Fibroblast of the aortic adventitia (primary cell): ENCODE data around the gene ITPRIP. TPM values are rescaled to one million over a fixed set of nuclear protein-coding genes. Genes with fewer than 3 reads are reported as not detected.
A peak's percentile ranks its signal among the peaks of the same experiment; 100 is the strongest.

ENCODE experiments used
- DNase-seq: peaks from one replicate; pipeline ENCODE4 v3.0.0-alpha.2; 2010; ENCODE audit warnings: low read depth
- H3K4me3 ChIP-seq: 2 replicates; pipeline ENCODE4 v1.5.1; 2011; ENCODE audit warnings: low read depth, mild to moderate bottlenecking, control low read depth, low read length, moderate library complexity
- total RNA-seq: library from RNA; depleted of rRNA; stranded (reverse); fragments of >200 nt; gene quantifications from 2 replicates; pipeline ENCODE4 v1.2.3, GENCODE V29; 2012; ENCODE audit warnings: low replicate concordance
- TF ChIP-seq, protein P1 (sequence below): IDR thresholded peaks from 2 replicates; pipeline ENCODE4 v1.5.1; 2011; ENCODE audit warnings: mild to moderate bottlenecking, low read length, control low read depth, inconsistent platforms; ENCODE audit not compliant: insufficient read depth

Gene ITPRIP
- total RNA-seq, 1 donor: 15.7 TPM

DNA sequence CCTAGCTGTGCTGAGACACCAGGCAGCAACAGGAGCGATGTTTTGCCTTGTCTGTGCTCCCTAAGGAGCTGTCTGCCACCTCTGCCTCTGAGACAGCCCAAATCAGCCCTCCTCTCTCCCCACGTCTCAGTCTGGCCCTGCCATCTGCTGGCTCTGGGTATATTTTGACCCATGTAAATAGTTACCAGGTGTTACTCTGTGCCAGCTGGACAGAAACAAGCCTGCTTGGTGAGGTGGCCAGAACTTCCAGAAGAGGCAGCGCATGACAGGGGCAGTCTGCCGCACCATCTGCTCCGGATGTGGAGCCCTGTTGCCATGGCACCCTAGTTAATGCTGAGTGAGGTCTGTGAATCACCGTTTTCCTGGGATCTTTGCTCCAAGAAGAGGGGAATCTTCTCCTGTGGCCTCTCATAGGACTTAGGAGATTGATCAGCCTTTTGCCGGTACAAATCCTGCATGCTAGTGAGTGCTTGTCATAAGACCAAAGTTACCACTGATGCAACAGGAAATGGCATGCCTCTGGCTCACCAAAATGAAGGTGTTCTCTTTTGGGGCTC lies 37.5 kb downstream of the ITPRIP start:
- TF ChIP-seq, protein P1, sequence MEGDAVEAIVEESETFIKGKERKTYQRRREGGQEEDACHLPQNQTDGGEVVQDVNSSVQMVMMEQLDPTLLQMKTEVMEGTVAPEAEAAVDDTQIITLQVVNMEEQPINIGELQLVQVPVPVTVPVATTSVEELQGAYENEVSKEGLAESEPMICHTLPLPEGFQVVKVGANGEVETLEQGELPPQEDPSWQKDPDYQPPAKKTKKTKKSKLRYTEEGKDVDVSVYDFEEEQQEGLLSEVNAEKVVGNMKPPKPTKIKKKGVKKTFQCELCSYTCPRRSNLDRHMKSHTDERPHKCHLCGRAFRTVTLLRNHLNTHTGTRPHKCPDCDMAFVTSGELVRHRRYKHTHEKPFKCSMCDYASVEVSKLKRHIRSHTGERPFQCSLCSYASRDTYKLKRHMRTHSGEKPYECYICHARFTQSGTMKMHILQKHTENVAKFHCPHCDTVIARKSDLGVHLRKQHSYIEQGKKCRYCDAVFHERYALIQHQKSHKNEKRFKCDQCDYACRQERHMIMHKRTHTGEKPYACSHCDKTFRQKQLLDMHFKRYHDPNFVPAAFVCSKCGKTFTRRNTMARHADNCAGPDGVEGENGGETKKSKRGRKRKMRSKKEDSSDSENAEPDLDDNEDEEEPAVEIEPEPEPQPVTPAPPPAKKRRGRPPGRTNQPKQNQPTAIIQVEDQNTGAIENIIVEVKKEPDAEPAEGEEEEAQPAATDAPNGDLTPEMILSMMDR: no peak
- peak; percentile 92 for DNase-seq
- H3K4me3 ChIP-seq: peak overlapping the region; percentile 40

DNA sequence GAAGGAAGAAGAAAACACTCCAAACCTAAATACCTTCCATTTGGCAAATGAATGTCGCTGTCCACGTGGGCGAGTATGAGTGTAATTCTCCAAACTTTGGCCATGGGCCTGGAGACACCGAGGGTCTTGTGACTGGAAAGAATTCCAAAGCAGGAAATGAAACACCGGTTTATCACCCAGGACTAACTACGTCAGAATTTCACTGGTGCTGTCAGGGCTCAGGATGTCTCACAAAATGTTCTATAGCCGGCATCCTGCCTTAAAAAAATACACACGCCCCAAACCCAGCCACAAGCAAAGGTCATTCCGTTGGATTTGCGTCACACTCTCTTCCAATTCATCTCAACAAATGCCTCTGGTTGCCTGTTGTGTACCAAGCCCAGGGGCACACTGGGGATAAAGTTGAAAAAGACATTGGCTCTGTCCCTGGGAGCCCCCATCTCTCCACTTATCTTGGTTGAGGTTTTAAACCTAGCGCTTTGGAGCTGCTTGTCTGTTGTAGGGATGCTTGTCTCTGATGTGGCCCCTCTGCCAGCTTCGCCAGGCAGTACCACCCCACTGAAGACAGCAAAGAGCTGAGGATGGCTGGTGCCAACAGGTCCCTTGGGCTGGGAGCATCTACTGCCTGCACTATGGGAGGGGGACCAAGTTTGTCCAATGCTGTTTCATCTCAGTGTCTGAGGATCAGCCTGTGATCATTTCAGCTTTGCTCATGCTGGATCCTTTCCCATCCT lies 38.1 kb downstream of the ITPRIP start:
- DNase-seq: peak; percentile 100
- peak overlapping the region; percentile 40 for H3K4me3 ChIP-seq
- TF ChIP-seq, protein P1: no peak

DNA sequence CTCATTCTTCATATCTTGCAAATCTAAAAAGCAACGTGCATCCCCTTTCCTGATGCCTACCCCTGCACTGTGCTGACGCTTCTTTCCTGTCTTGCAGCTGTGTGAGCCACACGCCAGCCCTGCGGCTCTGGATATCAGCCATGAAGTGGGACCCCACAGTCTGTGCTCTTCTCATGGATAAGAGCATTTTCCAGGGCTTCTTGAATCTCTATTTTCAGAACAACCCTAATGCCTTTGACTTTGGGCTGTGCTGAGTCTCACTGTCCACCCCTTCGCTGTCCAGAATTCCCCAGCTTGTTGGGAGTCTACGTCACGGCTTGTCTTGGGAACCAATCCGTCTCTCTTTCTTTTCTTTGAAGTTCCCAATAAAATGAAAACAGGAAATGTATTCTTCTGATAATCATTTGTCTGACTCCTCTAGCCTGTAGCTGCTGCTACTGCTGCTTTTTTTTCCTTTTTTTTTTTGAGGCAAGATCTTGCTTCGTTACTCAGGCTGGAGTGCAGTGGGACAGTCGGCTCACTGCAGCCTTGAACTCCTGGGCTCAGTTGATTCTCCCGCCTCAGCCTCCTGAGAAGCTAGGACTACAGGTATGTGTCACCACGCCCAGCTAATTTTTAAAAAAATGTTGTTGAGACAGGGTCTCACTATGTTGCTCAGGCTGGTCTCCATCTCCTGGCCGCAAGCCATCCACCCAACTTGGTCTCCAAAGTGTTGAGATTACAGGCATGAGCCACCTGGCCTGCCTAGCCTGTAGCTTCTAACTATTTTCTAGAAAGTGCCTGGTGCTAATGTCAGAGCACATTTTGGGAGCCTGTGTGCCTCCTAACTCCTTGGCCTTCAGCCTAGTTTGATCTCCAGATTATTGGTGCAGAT lies 39.0 kb downstream of the ITPRIP start:
- peak; percentile 90 for DNase-seq
- H3K4me3 ChIP-seq: peak overlapping the region; percentile 28
- TF ChIP-seq, protein P1: no peak

DNA sequence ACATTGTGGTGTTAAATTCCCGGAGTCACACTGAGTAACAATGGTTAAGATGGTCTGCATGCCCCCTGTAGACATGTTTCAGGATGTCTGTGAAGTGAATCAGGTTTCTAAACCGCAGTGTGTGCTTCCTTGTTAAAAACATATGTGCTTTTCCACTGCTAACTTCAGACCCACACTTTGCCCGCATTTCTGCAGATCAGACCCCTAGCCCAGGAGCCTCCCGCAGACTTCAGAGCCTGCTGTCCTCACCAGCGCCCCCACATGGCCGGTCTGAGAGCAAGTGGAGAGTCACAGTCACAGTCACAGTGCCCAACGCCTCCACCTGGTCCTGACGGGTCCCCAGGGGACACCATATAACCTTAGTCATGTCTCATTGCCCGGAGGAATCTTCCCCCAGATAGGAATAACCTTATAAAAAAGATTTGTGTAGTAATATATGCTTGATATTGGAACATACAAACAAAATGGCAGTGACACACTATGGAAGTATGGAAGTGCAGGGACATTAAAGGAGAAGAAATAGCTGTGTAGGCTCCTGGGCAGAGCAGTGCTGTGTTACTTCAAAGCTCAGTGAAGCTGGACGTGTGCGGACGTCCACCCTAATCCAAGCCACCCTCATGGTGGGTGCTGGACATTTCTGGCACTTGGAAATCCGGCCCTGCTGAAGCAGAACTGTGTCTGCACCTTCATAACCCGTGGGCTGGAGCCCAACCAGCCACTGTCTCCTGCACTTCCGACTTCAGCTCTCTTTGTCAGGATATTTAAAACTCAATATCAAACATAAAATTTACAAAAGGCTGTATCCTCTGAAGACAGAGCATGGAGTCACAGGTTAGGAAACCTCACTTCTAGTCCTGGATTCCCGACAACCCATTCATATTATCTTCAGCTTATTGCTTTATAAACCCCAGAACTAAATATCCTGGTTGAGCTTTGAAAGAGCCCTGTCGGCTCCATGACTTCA lies 40.3 kb downstream of the ITPRIP start:
- TF ChIP-seq, protein P1: peak; percentile 57
- H3K4me3 ChIP-seq: no peak overlapping the region
- DNase-seq: no peak

DNA sequence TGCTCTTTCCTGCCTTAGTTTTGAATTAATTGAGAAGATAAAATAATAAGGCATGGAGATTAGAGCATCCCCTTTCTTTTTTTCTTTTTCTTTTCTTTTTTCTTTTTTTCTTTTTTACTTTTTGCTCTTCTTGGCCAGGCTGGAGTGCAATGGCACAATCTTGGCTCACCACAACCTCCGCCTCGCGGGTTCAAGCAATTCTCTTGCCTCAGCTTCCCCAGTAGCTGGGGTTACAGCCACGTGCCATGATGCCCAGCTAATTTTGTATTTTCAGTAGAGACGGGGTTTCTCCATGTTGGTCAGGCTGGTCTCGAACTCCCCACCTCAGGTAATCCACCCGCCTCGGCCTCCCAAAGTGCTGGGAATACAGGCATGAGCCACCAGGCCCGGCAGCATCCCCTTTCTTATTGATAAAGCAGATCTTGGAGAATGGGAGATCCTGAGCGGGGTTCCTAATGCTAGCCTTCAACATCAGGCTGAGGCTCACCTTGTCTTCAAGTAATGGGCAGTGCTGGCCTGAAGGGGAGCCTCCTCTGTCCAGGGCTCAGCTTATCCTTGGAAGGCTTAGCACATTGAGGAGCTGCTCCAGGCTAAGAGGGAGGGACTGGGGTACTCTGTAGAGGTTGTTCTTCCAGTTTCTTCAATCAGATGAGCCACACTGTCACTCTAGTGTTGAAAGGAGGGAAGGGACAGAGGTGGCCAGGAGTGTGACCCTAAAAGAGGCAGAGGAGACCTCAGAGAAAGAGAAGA lies 41.4 kb downstream of the ITPRIP start:
- TF ChIP-seq, protein P1: no peak
- DNase-seq: no peak
- no peak overlapping the region for H3K4me3 ChIP-seq
